Ovary (tissue), 3 donors: ENCODE results near the gene COL11A2.

Experiments used
- CTCF ChIP-seq, 3 donors: fragments of 450-650 bp in 2 of 3; fragments of 200-600 bp in 1 of 3; IDR thresholded peaks; one replicate each; pipeline versions ENCODE4 v1.5.1 to v1.8.0; 2016 to 2022; ENCODE audit warnings: antibody characterized with exemption in 3 of 3, mild to moderate bottlenecking in 1 of 3
- POLR2A ChIP-seq: fragments of 450-650 bp; IDR thresholded peaks from one replicate; pipeline ENCODE4 v1.6.1; 2017; ENCODE audit warnings: antibody characterized with exemption, mild to moderate bottlenecking, moderate library complexity
- donor health status: DM: no; HTN: no; CAD: no.

GRCh38 chr6:33114406-33114805 lies 77.9 kb downstream of the COL11A2 start:
- no peak for TF ChIP-seq CTCF (IDR thresholded peaks at IDR 0.05)
- TF ChIP-seq POLR2A: no peak
